Measurements from ENCODE around the gene GATB.
"Not testable (repeated sequence)": the region's sequence is repeated elsewhere in the genome, so short reads cannot be mapped to it uniquely, and the experiment has no call there.

GATB gene

DNA sequence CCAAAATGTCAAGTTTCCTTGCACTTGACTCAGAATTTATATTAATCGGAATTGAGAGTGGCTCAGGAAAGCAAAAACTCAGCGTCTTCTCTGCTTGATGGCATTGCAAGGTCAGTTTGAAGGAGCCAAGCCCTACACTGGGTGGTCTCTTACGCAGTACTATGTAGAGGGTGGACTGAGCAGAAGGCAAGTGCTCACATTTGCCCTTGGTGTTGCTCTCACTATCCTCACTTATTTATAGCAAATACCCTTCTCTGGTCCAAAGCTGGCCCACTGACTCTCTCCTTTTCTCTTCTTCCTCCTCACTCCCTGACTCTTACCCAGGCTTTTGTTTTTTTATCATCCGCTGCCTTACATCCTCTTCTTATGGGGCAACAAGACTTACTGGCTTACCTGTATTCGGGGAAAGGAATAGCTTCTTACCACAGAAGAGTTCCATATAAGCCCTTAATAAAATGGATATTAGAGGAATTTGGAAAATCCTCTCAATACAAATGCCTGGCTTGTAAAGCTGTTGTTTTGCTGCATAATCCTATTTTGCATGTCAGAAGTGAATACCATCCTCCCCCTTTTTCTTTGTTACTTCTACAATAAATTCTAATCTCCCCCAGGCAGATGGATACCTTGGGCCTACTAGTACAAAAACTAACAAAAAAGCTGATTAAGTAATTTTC, 24.8 kb upstream of the GATB start:
- DNase-seq: no peak

DNA sequence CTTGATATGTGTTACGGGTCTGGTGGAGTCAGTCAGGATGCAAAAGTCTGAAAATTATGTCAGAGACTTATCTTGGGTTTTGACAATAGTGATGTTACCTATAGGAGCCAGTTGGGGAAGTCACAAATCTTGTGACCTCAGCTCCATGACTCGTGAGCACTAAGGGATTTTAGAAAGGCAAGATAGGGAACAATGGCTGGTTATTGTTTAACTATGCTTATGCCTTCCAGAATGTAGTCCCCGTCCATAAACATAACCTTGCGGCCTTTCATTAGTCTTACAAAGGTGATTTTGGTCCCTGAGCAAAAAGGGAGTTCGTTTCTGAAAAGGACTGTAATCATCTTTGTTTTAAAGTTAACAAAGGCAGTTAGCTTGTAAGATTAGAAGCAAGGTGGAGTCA, 23.9 kb upstream of the GATB start:
- no peak for DNase-seq

DNA sequence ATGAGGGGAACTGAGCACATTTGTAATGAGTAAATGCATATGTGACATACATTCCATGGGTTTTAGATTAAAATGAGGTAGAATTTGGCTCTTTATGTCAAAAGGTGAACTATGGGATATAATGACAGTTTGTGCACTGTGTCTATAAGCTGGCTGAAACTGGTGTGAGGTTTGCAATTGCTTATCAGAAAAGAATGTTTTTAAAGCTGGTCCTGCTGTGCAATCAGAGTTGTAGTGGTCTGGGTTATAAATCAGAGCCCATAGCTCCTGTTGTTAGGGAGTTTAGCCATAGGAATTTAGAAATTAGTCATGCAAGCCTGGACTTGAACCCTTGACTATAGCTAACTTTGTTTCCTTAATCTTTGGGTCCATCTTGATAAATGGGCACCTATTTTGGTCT, 23.1 kb upstream of the GATB start:
- DNase-seq: no peak

DNA sequence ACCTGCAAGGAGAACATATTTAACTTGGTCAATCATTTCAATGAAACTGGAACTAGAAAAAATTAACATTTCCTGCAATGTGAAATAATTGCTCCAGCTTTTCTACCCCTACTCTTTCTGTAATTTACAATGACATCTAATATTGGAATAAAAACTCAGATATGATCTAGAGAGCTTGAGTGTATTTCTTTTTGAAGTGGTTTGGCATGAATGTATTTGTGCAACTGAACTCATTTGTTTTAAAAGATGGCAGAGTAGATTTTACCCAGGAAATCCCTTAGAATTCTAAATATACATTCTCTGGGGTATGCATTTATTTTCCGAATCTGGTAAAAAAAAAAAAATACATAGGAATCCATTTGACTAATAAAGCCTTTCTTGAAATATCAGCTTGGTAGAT, 21.5 kb upstream of the GATB start:
- no peak for DNase-seq

DNA sequence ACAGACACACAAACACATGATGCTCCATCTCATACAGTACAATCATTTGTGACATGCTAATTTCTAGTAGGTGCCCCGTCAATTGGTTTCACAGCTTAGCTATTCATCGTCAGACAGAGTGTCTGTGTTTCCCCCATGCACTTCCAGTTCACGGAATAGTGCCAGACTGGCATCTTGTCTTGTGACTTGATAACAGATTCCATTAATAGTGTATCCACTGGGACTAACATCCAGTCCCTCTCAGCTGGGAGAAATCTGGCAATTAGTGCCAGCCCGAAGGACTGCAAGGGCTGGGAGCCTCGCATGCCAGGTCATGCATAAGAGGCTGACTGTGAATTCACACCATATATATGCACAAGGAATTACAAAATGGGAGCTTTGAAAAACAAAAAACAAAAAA, 20.2 kb upstream of the GATB start:
- no peak for DNase-seq

DNA sequence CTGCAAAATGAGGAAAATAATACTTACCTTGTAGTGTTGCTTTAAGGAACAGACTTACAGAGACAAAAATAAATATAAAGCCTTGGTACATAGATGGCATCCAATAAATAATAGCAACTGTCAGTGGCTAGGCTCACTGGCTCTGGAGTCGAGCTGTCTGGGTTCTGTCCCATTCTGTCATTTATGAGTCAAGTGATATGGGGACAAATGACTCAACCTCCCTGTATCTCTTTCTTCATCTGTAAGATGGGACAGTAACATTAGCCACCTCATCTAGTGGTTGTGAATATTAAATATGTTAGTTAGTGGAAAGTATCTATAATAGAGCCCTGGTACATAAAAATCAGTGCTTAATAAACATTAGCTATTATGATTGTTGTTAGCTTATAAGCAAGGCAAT, 16.7 kb upstream of the GATB start:
- DNase-seq: no peak

DNA sequence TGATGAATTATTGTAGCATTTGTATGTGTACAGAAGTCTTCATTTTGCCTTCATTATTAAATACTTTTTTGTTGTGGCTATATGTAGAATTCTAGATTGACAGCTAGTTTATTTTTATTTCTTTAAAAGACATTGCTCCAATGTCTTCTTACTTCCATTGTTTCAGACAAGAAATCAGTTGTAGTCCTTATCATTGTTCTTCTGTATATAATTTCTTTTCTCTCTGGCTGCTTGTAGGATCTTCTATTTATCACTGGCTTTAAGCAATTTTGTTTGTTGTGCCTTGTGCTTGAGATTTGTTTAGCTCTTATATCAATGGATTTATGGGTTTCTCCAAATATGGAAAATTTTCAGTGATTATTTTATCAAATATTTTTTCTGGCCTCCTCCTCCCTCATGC, 13.5 kb upstream of the GATB start:
- no peak for DNase-seq

DNA sequence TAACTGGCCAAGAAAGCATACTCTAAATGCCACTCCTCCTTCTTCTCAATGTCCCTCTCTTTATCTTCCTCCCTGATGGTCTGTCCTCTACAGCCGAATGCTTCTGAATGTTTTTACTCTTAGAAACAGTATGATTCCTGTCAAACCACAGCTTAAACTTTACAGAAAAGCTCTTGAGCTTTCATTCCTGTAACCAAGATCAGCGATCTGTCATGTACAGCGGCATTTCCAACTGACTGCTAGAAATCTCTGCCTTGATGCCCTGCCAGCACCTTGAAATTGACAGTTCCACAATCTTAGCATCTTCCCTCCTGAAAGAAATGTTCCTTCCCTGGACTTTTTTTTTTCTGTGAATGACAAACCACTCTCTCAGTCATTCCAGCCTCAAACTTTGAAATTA, 11.5 kb upstream of the GATB start:
- DNase-seq: no peak

DNA sequence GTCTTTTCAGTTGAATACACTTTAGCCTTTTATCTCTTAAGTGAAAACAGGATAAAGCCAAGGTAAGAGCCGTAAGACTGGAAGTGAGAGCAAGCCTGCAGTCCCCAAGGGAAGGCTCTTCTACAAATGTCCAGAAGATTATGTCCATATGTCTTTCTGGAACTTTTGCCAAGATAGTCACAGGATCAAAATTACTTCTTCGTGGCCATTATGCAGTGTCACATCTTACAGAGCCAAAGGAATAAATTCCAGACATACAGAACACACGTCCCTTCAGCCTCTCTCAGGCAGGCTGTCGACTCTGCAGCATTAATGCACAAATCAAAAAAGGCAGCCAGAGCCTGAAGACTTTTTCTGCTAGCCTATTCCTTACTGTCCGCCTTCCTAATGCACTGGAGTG, 10.9 kb upstream of the GATB start:
- no peak for DNase-seq

DNA sequence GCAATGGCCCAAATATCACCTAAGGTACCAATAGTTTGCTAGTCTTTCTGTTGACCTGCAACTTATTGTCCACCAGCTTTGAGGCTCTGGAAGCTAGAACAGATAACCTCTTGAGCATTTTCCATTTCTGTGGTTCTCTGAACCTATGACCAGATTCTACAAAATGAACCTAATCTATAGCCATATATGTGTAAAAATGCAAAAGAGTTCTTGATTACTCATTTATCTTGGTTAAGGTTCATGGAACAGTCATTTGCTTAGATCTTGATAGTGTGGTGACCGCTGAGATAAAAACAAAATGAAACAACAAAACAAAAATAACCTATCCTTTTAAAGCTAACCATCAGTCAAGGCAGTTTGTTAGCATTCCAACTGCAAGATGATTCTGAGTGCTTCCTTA, 9.3 kb upstream of the GATB start:
- no peak for DNase-seq

DNA sequence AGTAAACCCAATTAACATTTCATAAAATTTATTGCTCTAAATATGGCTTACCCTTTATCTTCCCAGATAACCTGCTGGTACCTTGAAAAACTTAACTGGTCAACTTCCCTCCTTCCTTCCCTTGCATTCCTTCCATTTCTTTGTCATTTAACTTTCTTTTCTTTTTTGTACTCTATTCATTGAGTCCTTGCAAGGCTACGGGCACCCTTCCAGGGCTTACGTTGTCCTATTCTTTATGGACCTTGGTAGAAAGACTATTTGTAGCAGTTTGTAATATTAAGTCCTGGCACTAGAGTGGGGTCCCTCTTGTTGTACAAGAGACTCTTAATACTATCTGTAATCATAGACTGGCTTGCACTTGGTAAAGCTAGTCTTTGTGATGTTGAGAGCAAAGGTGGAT, 8.0 kb upstream of the GATB start:
- no peak for DNase-seq

DNA sequence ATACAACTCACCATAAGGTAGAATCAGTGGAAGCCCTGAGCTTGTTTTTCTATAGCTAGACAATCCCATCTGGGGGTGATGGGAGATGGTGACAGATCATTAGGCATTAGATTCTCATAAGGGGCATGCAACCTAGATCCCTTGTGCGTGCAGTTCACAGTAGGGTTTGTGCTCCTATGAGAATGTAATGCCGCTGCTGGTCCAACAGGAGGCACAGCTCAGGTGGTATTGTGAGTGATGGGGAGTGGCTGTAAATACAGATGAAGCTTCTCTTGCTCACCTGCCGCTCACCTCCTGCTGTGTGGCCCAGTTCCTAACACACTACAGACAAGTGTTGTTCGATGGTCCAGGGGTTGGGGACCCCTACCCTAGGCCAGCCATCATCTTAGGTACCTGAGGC, 5.9 kb upstream of the GATB start:
- no peak for DNase-seq

DNA sequence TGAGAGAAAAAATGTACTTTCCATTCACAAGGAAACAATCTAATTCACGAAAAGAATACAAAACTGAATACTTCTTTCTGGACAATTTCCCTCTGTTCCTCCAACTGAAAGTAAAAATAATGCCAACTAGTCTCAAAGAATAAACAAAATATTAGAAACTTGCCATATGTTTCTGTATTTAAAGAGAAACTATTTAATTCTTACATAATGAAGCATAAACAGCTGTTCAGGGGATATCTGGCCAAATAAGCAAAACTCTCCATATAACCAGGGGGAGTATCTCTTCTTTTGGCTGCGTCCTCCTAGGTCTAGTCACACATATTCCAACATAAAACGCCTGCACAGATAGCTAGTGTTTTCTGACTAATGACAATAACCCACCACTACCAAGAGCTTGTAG, 805 bp downstream of the GATB start:
- no peak for DNase-seq

DNA sequence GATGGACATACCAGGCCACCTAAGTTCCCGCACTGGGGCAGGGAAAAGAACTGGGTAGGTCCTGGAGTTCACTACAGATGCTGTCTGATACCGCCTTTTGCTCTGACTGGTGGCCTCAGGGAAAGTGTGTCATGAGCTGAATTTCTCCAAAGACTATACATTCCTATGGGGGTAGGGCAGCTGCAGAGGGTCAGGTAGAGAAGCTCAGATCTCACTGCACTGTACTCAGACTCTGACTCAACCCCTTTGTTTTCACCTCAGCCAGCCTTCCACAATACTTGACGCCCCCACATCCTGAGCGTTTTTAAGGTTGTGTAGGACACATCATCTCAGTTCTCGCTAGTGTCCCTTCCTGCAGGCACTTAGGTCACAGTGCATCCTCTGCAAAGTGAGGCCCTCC, 7.8 kb downstream of the GATB start:
- no peak for DNase-seq

DNA sequence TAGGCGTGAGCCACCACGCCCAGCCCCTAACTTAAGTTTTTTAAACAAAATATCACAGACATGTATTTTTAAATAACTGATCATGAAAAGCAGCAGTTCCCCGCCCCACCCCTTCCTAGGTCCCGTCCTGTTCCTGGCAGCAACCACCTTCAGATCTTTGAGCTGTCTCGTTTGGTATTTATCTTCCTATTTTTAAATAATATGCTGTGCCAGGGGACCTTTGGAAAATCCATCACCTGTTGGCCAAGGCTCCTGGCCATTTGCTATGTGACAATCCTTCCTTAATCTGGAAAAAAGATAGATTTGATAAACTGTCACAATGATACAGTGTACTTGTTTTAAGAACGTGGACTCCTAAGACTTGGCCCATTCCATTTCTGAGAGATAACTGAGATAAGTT, 10.7 kb downstream of the GATB start:
- no peak for DNase-seq

DNA sequence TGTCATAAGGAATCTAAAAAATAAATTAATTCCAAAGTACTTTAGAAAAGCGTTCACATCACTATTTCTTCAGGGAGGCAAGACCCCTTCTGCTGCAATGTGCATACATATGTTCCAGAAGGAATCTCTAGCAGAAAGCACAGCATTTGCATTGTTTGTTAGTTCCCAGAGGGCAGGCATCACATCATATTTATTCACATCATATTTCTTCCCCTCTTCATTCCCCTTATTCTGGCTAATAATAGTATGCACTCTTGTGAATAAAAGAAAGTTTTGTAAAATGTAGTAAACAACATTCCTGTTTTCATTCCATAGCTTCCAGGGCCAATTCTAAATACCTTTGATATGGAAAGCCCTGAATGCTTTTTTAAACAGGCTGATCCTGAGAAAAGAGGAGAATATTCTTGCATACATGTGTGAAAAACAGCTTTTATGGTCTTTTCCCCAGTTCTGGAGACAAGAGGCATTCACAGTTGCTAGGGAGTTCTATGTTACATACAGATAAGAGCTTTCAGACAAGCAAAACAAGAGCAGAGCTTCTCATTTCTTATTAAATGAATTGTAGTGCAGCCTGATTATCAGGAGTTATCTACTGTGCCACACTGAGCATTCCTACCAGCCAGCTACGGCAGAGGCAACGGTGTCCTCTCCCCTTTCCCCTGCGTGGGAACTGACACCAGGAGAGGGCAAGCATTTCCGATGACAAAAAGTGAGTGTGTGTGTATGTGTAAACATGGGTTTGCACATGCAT, 15.2 kb downstream of the GATB start:
- no peak for DNase-seq

DNA sequence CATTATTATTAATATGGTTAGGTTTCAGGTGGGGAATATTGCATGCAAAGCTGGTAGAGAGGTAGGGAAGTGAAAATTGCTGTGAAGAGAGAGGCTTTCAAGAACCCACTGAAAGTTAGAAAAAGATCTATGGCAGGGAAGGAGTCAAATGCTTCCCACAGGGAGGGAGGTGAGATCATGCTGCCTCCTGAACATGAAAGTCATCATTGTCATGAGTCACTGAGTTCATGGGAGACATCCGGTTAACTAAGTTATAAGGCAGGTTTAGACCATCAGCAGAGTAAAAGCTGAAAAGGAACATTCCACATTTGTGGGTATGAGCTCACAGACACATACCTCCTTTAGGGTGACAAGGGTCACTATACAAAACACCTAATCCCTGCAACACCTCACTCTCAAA, 16.2 kb downstream of the GATB start:
- no peak for DNase-seq

DNA sequence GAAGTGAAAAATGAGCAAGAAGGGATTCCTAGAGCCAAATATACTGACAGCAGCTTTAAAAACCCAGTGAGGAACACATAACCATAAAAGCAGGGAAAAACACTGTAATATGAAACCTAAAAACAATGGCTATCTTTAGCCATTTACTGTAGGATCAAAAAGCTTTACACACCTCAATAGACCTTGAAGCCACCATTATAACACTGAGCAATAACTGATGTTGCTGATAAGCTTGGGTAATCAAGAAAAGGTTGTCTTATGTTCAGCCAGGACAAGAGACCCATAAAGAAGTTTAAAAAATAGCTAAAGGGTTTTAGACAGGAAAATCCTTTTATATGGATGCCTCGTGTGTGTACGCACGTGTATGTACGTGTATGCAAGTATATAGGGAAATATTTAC, 16.9 kb downstream of the GATB start:
- DNase-seq: no peak

DNA sequence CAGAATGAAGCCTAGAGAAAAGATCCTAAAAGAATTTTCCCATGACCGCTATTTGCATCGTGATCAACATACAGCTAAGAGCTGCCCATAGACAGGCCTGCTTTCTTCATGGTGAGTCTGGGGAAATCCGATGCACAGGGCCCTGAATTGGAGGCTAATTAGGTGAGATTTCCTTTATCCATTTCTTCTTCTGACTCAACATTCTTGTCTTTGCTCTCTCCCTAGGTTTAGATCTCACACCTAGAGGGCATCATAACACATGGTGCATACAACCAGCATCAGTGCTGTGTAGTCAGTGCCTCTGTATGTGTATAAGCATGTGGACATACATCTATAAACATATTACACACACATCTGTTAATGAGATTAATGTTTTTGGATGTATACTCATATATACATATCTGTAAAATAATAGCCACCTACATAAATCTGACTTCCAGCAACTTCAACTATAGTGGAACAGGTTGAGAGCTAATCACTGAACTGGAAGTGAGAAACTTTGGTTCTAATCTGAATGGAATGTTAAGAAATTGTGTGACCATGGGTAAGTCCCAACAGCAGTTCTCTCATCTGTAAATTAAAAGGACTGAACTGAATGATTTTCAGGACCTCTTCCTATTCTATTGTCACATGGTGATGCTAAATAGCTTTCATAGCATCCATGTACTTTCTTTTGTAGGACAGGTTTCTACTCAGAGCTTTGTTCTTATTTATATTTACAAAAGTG, 17.5 kb downstream of the GATB start:
- DNase-seq: no peak

DNA sequence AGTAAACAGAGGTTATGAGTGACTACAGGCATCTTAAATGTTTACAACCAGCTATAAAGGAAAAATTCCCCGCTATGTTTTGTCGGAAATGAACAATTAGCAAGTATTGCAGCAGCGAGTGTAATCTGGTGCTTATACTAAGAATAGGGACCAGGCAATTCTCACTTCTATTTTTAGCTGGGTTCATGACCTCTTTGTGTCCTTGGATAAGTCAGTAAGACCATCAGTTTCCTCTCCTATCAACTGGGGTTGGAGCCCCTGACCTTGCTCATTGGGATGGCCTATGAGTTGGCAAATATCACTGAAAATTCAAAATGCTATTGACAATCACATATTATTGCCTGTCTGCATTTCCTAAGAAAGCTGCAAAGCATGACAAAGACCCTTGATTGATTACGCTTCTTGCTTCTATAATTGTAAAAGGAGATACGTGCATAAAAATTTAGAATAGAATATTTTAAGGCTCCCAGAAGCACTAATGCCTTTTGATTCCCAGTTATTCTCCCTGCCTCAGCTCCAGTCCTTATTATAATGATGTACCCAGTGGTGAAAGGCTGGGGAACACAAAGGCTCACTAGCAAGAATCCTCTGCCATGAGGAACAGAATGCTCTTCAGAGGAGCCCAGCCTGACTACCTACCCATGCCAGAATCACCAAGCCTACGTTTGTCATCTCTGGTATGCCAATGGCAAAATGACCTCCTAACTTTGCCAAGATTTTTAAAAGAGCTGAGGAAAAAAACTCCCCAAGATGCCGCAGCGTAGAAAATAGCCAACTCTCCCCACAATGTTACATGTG, 21.9 kb downstream of the GATB start:
- DNase-seq: no peak

DNA sequence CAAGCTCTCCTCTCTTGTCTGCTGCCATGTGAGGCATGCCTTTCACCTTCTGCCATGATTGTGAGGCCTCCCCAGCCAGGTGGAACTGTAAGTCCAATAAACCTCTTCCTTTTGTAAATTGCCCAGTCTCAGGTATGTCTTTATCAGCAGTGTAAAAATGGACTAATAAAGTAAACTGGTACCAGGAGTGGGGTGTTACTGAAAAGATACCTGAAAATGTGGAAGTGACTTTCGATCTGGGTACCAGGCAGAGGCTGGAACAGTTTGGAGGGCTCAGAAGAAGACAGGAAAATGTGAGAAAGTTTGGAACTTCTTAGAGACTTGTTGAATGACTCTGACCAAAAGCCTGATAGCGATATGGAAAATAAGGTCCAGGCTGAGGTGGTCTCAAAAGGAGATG, 24.0 kb downstream of the GATB start:
- DNase-seq: not testable (repeated sequence)

DNA sequence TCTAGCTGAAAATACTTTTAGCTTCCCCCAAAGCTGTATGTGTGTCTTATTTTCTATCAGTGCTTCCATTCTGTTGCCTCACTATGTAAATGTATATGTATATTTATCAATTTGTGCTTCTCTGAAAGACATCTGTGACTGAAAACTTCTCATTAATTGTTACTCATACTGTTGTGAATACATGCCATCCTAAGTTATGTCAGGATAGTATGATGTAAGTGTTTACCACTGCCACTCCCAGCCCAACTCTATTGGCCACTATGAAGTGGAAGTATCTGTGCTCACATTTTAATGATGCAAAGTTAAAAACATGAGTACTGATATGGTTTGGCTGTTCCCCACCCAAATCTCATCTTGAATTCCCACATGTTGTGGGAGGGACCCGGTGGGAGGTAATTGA, 24.4 kb downstream of the GATB start:
- DNase-seq: no peak

DNA sequence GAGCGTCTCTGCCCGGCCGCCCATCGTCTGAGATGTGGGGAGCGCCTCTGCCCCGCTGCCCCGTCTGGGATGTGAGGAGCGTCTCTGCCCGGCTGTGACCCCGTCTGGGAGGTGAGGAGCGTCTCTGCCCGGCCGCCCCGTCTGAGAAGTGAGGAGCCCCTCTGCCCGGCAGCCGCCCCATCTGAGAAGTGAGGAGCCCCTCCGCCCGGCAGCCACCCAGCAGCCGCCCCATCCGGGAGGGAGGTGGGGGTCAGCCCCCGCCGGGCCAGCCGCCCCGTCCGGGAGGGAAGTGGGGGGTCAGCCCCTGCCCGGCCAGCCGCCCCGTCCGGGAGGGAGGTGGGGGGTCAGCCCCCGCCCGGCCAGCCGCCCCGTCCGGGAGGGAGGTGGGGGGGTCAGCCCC, 29.1 kb downstream of the GATB start:
- DNase-seq: not testable (repeated sequence)

Data from NCI-H1930 (cell line).